ENCODE results near the gene LILRB4.
"Not testable (repeated sequence)": the region's sequence is repeated elsewhere in the genome, so short reads cannot be mapped to it uniquely, and the experiment has no call there.

LILRB4 gene

DNA sequence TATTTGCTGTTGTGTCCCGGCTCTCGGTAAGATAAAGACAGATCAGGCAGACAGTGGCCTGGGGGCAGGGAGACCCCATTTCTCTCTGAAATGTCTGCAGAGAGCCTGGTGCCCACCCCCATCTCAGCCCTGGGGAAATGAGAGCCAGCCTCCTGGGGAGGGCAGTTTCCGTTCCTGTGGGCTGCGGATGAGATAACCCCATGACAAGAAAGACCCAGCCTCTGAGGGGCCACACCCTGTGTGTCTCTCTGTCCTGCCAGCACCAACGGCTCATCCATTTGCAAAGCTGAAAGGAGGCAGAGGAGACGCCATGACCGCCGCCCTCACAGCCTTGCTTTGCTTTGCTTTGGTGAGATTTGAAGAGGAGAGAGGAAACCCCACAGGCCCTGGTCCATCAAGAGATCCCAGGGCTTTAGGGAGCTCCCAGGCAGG lies 33.3 kb downstream of the LILRB4 start:
- no peak for DNase-seq

DNA sequence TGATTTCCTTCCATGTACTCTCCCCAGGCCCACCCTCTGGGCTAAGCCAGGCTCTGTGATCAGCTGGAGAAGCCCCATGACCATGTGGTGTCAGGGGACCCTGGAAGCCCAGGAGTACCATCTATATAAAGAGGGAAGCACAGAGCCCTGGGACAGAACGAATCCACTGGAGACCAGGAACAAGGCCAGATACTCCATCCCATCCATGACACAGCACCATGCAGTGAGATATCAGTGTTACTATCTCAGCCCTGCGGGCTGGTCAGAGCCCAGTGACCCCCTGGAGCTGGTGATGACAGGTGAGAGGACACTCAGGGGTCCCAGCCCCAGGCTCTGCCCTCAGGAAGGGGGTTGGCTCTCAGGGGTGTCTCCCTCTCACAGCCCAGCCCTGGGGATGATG lies 34.0 kb downstream of the LILRB4 start:
- no peak for DNase-seq

DNA sequence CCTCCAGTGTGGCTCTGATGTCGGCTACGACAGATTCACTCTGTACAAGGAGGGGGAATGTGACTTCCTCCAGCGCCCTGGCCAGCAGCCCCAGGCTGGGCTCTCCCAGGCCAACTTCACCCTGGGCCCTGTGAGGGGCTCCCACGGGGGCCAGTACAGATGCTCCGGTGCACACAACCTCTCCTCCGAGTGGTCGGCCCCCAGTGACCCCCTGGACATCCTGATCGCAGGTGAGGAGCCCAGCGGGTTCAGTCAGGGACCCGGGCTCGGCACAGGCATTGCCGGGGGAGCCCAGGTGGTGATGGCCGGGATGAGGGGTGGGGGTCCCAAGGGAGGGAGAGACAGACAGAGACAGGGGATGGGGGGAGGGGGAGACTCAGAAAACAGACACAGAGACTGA lies 34.9 kb downstream of the LILRB4 start:
- not testable (repeated sequence) for DNase-seq

DNA sequence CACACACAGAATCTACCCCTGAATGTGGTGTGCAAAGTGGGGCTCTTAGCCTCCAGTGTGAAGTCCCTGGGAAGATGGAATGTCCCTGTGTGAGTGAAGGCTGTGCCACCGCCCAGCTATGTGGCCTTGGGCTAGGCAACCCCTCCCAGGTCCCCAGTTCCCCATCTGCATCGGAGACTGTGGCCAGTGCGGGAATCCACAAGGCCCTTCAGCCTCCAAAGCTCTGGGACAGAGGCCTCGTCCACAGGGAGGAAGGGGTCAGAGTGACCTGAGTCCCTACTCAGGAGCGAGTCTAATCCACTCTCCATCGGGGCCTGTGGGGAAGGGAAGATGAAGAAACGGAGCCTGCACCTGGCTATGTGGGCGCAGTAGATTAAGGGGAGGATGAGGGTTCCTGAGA lies 42.1 kb downstream of the LILRB4 start:
- DNase-seq = no peak

DNA sequence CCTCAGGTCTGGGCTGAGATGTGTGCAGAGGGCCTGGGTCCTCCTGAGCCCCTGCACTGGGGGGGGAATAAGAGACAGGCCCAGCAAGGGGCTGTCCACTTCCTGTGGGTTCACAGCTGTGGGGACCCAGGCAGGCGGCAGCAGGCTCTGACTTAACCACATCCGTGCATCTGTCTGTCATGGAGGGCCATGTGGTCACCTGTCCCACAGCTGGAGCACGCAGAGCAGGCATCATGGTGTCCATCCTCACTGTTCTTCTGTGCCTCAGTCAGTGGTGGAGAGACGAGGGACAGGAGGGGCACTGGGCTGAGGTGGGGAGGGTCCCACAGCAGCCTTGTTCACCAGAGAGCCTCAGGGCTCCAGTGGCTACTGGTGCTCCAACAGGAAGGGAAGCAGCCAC lies 45.2 kb downstream of the LILRB4 start:
- DNase-seq = peak in 1 of 2 donors; percentile 17

DNA sequence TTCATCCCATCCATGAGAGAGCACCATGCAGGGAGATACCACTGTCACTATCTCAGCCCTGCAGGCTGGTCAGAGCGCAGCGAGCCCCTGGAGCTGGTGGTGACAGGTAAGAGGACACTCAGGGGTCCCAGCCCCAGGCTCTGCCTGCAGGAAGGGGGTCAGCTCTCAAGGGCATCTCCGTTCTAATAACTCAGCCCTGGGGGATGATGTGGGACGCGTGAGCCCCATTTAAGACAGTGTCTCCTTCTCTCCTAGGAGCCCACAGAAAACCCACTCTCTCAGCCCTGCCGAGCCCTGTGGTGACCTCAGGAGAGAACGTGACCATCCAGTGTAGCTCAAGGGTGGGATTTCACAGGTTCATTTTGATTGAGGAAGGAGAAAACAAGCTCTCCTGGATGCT lies 46.0 kb downstream of the LILRB4 start:
- DNase-seq = no peak

DNA sequence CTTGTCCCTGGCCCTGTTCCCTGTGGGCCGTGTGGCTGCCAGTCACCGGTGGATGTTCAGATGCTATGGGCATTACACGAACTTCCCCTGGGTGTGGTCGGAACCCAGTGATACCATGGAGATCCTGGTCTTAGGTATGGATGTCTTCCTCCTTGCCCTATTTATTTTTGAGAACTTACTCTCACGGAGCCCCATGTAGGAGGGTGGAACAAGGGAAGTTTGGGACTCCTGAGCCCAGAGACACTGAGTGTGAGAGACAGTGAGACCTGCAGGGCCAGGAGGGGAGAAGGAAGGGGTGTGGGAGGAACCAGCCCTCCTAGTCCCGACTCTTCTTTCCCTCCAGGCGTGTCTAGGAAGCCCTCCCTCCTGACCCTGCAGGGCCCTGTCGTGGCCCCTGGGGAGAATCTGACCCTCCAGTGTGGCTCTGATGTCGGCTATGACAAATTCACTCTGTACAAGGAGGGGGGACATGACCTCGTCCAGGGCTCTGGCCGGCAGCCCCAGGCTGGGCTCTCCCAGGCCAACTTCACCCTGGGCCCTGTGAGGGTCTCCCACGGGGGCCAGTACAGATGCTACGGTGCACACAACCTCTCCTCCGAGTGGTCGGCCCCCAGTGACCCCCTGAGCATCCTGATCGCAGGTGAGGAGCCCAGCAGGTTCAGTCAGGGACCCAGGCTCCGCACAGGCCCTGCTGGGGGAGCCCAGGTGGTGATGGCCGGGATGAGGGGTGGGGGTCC lies 46.6 kb downstream of the LILRB4 start:
- no peak for DNase-seq

DNA sequence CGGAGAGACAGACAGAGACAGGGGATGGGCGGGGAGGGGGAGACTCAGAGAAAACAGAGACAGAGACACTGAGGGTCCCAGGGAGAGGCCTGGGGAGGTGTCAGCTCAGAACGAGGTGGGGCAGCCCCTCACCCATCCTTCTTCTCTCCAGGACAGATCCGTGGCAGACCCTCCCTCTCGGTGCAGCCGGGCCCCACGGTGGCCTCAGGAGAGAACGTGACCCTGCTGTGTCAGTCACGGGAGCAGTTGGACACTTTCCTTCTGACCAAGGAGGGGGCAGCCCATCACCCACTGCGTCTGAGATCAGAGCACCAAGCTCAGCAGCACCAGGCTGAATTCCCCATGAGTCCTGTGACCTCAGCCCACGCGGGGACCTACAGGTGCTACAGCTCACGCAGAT lies 47.2 kb downstream of the LILRB4 start:
- DNase-seq = not testable (repeated sequence)

Data from CD4-positive, alpha-beta T cell treated with Interferon alpha-2 for 1 hour (primary cell).